H9 (cell line): Measurements from ENCODE around the gene QPRT. TPM values are rescaled to one million over a fixed set of nuclear protein-coding genes. Genes with fewer than 3 reads are reported as not detected.
"Not testable (repeated sequence)": the region's sequence is repeated elsewhere in the genome, so short reads cannot be mapped to it uniquely, and the experiment has no call there.

Experiments
- DNase-seq: peaks from one replicate; pipeline ENCODE4 v3.0.0-alpha.2; 2017
- H2AFZ ChIP-seq: one replicate; pipeline ENCODE4 v1.6.1; 2013; ENCODE audit warnings: mild to moderate bottlenecking, low read length, control low read depth, moderate library complexity
- H2AK5ac ChIP-seq: 2 replicates; pipeline ENCODE4 v1.6.1; 2013; ENCODE audit warnings: low read length, control low read depth, mixed read lengths; ENCODE audit not compliant: insufficient read length
- H2BK120ac ChIP-seq: one replicate; pipeline ENCODE4 v1.6.1; 2013; ENCODE audit warnings: low read depth, mild to moderate bottlenecking, low read length, control low read depth, inconsistent platforms; ENCODE audit not compliant: poor library complexity, severe bottlenecking
- H2BK12ac ChIP-seq: 2 replicates; pipeline ENCODE4 v1.6.1; 2013; ENCODE audit warnings: low read length, control low read depth, mixed read lengths, low read depth; ENCODE audit not compliant: insufficient read length
- H2BK15ac ChIP-seq: 2 replicates; pipeline ENCODE4 v1.6.1; 2013; ENCODE audit warnings: low read depth, low read length, control low read depth
- H2BK20ac ChIP-seq: one replicate; pipeline ENCODE4 v1.6.1; 2013; ENCODE audit warnings: low read depth, mild to moderate bottlenecking, low read length, control low read depth, inconsistent platforms; ENCODE audit not compliant: poor library complexity, severe bottlenecking
- H2BK5ac ChIP-seq: 2 replicates; pipeline ENCODE4 v1.6.1; 2013; ENCODE audit warnings: low read length, control low read depth, mixed read lengths; ENCODE audit not compliant: insufficient read length
- H3K14ac ChIP-seq: 2 replicates; pipeline ENCODE4 v1.6.1; 2013; ENCODE audit warnings: low read length, control low read depth; ENCODE audit not compliant: insufficient read depth
- H3K18ac ChIP-seq: 2 replicates; pipeline ENCODE4 v1.6.1; 2013; ENCODE audit warnings: low read depth, mild to moderate bottlenecking, mixed read lengths, low read length, control low read depth; ENCODE audit not compliant: insufficient read length
- H3K23ac ChIP-seq: 2 replicates; pipeline ENCODE4 v1.6.1; 2013; ENCODE audit warnings: low read length, control low read depth, mixed read lengths, low read depth; ENCODE audit not compliant: insufficient read length
- H3K23me2 ChIP-seq: 2 replicates; pipeline ENCODE4 v1.6.1; 2013; ENCODE audit warnings: low read depth, mild to moderate bottlenecking, mixed read lengths, low read length, control low read depth; ENCODE audit not compliant: insufficient read length, poor library complexity, severe bottlenecking
- H3K27ac ChIP-seq: 2 replicates; pipeline ENCODE4 v1.5.1; 2013; ENCODE audit warnings: low read length, control low read depth, mixed read lengths, low read depth; ENCODE audit not compliant: insufficient read length
- H3K27me3 ChIP-seq: 2 replicates; pipeline ENCODE4 v1.6.1; 2013; ENCODE audit warnings: low read length, control low read depth, inconsistent platforms; ENCODE audit not compliant: insufficient read depth
- H3K4ac ChIP-seq: 2 replicates; pipeline ENCODE4 v1.6.1; 2013; ENCODE audit warnings: low read depth, mild to moderate bottlenecking, control low read depth, inconsistent platforms, low read length, moderate library complexity
- H3K4me1 ChIP-seq: 2 replicates; pipeline ENCODE4 v1.6.1; 2013; ENCODE audit warnings: low read length, control low read depth, inconsistent platforms; ENCODE audit not compliant: insufficient read depth
- H3K4me2 ChIP-seq: 2 replicates; pipeline ENCODE4 v1.6.1; 2013; ENCODE audit warnings: low read length, control low read depth, mixed read lengths; ENCODE audit not compliant: insufficient read length, insufficient read depth
- H3K56ac ChIP-seq: 2 replicates; pipeline ENCODE4 v1.6.1; 2013; ENCODE audit warnings: low read depth, mild to moderate bottlenecking, mixed read lengths, low read length, control low read depth; ENCODE audit not compliant: insufficient read length
- H3K79me1 ChIP-seq: 2 replicates; pipeline ENCODE4 v1.6.1; 2013; ENCODE audit warnings: low read depth, mild to moderate bottlenecking, moderate library complexity, low read length, control low read depth, inconsistent platforms; ENCODE audit not compliant: insufficient read depth, poor library complexity, severe bottlenecking
- H3K79me2 ChIP-seq: 2 replicates; pipeline ENCODE4 v1.6.1; 2013; ENCODE audit warnings: low read length, control low read depth, inconsistent platforms; ENCODE audit not compliant: insufficient read depth
- H3K9ac ChIP-seq: 2 replicates; pipeline ENCODE4 v1.6.1; 2013; ENCODE audit warnings: low read length, control low read depth, mixed read lengths; ENCODE audit not compliant: insufficient read length; ENCODE audit errors: extremely low read depth
- H3K9me3 ChIP-seq: one replicate; pipeline ENCODE4 v1.6.1; 2013; ENCODE audit warnings: low read depth, low read length, inconsistent platforms; ENCODE audit not compliant: control insufficient read depth
- H3T11ph ChIP-seq: one replicate; pipeline ENCODE4 v1.6.1; 2013; ENCODE audit warnings: mild to moderate bottlenecking, low read length, control low read depth, inconsistent platforms
- H4K20me1 ChIP-seq: one replicate; pipeline ENCODE4 v1.6.1; 2013; ENCODE audit not compliant: control insufficient read depth, insufficient read length, insufficient read depth
- H4K5ac ChIP-seq: 2 replicates; pipeline ENCODE4 v1.6.1; 2013; ENCODE audit warnings: low read depth, mild to moderate bottlenecking, mixed read lengths, low read length, control low read depth; ENCODE audit not compliant: insufficient read length
- H4K8ac ChIP-seq: replicated peaks from 2 replicates; pipeline ENCODE4 v1.6.1; 2013; ENCODE audit warnings: low read length, control low read depth, mixed read lengths, low read depth; ENCODE audit not compliant: insufficient read length
- H4K91ac ChIP-seq: 2 replicates; pipeline ENCODE4 v1.6.1; 2013; ENCODE audit warnings: low read depth, mild to moderate bottlenecking, moderate library complexity, mixed read lengths, low read length, control low read depth; ENCODE audit not compliant: insufficient read length
- H3K27ac Mint-ChIP-seq, 3 experiments: 2 replicates in 2 of 3; 3 replicates in 1 of 3; pipeline ENCODE4 v1.8.0; 2020 to 2021; ENCODE audit warnings: mixed read lengths in 3 of 3, mild to moderate bottlenecking in 1 of 3, moderate library complexity in 1 of 3
- H3K27me3 Mint-ChIP-seq: 2 replicates; pipeline ENCODE4 v1.8.0; 2021; ENCODE audit warnings: low read depth, mild to moderate bottlenecking, moderate library complexity, mixed read lengths
- H3K36me3 Mint-ChIP-seq, 3 experiments: 2 replicates in 2 of 3; 3 replicates in 1 of 3; pipeline ENCODE4 v1.8.0; 2020 to 2021; ENCODE audit warnings: low read depth in 3 of 3, mixed read lengths in 3 of 3; ENCODE audit not compliant: insufficient read depth in 1 of 3
- H3K4me1 Mint-ChIP-seq, 2 experiments: 2 replicates each; pipeline ENCODE4 v1.8.0; 2020; ENCODE audit warnings: mixed read lengths in 2 of 2
- H3K4me3 Mint-ChIP-seq, 2 experiments: 2 replicates in 1 of 2; 3 replicates in 1 of 2; pipeline ENCODE4 v1.8.0; 2020 to 2021; ENCODE audit warnings: mild to moderate bottlenecking in 2 of 2, mixed read lengths in 2 of 2, moderate library complexity in 1 of 2
- H3K9me3 Mint-ChIP-seq, 2 experiments: 2 replicates in 1 of 2; 3 replicates in 1 of 2; pipeline ENCODE4 v1.8.0; 2020; ENCODE audit warnings: mild to moderate bottlenecking in 2 of 2, mixed read lengths in 2 of 2, moderate library complexity in 1 of 2
- WGBS: extraction: QIAGEN DNeasy Blood & Tissue Kit; methylation state at CpG from one replicate; pipeline ENCODE4 v1.1.7; 2013; ENCODE audit warnings: missing lambda C conversion rate, low lambda C conversion rate, mixed read lengths; ENCODE audit not compliant: insufficient read length; ENCODE audit errors: extremely low coverage; 5-methylcytosine and 5-hydroxymethylcytosine counted together
- total RNA-seq: library from RNA; stranded (reverse); gene quantifications from 2 replicates; pipeline ENCODE4 v1.2.1, GENCODE V29; 2021
- TF ChIP-seq, protein P1 (sequence below): fragments of 200-600 bp; sonication (generic); conservative IDR thresholded peaks from 3 replicates; pipeline ENCODE4 v1.8.0; 2021; ENCODE audit warnings: antibody characterized with exemption, mild to moderate bottlenecking

Gene QPRT
- total RNA-seq, 1 experiment from 2014 or later, result 107 TPM

DNA sequence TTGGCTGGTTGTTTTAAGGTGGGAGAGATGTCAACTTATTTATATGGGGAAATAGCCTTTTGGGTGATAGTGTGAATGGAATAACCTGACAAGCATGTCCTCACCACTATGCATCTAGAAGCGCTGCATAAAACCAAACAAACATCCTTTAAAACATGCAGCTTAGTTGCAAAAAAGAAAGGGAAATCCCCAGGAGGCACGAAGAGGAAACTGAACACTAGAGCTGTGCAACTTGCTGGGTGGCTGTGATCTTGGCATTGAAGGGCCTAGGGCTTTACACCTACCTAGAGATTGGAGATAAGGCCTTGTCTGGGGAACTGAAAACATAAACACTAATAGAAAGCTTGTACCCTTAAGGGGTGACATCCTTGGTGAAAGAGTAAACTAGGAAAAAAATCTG lies 59.5 kb downstream of the QPRT start:
- Mint-ChIP-seq H3K4me1 (0 out of 4 replicates have a peak, but pooled peaks cover 0 to 3% of the 10 kb centered on the region in 2 experiments), H3K36me3 (peaks cover 33 to 70% (median 66%) of the 10 kb centered on the region in 3 experiments), H3K27ac (peak overlapping the region in 1 of 3 experiments; percentile 13; a peak in 2 of 7 replicates), H3K27me3 (no peaks in the 10 kb centered on the region; the same call in 1 of the 2 replicates), H3K9me3 (no peaks in the 10 kb centered on the region), H3K4me3 (no peak overlapping the region)
- Histone ChIP-seq H2BK120ac (no peak overlapping the region), H3K23ac (no peak overlapping the region), H3K79me2 (no peaks in the 10 kb centered on the region), H3K56ac (no peak overlapping the region), H3K9ac (no peak overlapping the region), H3K23me2 (no peaks in the 10 kb centered on the region), H4K20me1 (no peaks in the 10 kb centered on the region), H3K79me1 (no peaks in the 10 kb centered on the region), H4K5ac (no peak overlapping the region), H2BK20ac (no peak overlapping the region), H3K27ac (no peak overlapping the region), H2BK5ac (no peak overlapping the region), H2AK5ac (no peak overlapping the region), H3T11ph (no peak overlapping the region), H2BK12ac (no peak overlapping the region), H4K91ac (no peak overlapping the region), H3K4me2 (no peak overlapping the region), H2BK15ac (no peak overlapping the region), H4K8ac (no peak overlapping the region), H3K4ac (no peak overlapping the region), H3K4me1 (no peaks in the 10 kb centered on the region), H3K27me3 (no peaks in the 10 kb centered on the region), H2AFZ (no peak overlapping the region), H3K18ac (no peak overlapping the region), H3K14ac (no peak overlapping the region), H3K9me3 (no peaks in the 10 kb centered on the region)
- no CpG with 5 or more reads among the region's 2 CpGs for WGBS
- DNase-seq, result no peak
- TF ChIP-seq, protein P1, sequence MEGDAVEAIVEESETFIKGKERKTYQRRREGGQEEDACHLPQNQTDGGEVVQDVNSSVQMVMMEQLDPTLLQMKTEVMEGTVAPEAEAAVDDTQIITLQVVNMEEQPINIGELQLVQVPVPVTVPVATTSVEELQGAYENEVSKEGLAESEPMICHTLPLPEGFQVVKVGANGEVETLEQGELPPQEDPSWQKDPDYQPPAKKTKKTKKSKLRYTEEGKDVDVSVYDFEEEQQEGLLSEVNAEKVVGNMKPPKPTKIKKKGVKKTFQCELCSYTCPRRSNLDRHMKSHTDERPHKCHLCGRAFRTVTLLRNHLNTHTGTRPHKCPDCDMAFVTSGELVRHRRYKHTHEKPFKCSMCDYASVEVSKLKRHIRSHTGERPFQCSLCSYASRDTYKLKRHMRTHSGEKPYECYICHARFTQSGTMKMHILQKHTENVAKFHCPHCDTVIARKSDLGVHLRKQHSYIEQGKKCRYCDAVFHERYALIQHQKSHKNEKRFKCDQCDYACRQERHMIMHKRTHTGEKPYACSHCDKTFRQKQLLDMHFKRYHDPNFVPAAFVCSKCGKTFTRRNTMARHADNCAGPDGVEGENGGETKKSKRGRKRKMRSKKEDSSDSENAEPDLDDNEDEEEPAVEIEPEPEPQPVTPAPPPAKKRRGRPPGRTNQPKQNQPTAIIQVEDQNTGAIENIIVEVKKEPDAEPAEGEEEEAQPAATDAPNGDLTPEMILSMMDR, result no peak

DNA sequence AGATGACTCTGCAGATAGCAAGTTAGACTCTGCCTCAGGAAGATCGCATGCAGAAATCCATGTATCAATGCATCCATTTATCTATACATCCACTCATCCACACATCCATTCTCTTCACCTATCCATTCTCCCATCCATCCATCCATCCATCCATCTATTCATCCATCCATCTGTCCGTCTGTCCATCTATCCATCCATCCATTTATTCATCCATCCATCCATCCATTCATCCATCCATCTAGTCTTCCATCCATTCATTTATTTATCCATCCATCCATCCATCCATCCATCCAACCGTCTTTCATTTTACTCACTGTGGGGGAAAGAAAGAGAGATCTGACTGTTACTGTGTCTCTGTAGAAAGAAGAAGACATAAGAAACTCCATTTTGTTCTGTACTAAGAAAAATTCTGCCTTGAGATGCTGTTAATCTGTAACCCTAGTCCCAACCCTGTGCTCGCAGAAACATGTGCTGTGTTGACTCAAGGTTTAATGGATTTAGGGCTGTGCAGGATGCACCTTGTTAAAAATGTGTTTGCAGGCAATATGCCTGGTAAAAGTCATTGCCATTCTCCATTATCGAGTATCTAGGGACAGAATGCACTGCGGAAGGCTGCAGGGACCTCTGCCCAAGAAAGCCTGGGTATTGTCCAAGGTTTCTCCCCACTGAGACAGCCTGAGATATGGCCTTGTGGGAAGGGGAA lies 61.1 kb downstream of the QPRT start:
- WGBS, result 100% methylated on average over 1 of the region's 6 CpGs
- H3K36me3 Mint-ChIP-seq, result peaks cover 24 to 55% (median 51%) of the 10 kb centered on the region in 3 experiments

More for the DNA sequence above, 61.1 kb downstream of the QPRT start:
- not testable (repeated sequence) for H2BK15ac ChIP-seq, H2AK5ac ChIP-seq, H4K20me1 ChIP-seq, H3K4me3 Mint-ChIP-seq, H3K79me2 ChIP-seq, H3K4me1 Mint-ChIP-seq, H4K5ac ChIP-seq, H3K14ac ChIP-seq, DNase-seq, H3K18ac ChIP-seq, H3K56ac ChIP-seq, H3K9ac ChIP-seq, H4K8ac ChIP-seq, H4K91ac ChIP-seq, H3K27me3 ChIP-seq, H3K9me3 Mint-ChIP-seq, H3K23ac ChIP-seq, H3K4ac ChIP-seq, H3K4me2 ChIP-seq, H2BK120ac ChIP-seq, H2BK20ac ChIP-seq, H3K79me1 ChIP-seq, H2AFZ ChIP-seq, H3T11ph ChIP-seq, H3K27me3 Mint-ChIP-seq, H3K27ac ChIP-seq, H3K9me3 ChIP-seq, H3K4me1 ChIP-seq, H3K23me2 ChIP-seq, H2BK12ac ChIP-seq, H2BK5ac ChIP-seq
- peak overlapping the region in 1 of 3 experiments; percentile 88; a peak in 2 of 7 replicates for H3K27ac Mint-ChIP-seq
